Measurements from ENCODE around the gene DENND2A. TPM values are rescaled to one million over a fixed set of nuclear protein-coding genes. Genes with fewer than 3 reads are reported as not detected.
A peak's percentile ranks its signal among the peaks of the same experiment; 100 is the strongest.

The DENND2A gene
- total RNA-seq, 1 experiment from 2014 or later: 7.3 TPM

DNA sequence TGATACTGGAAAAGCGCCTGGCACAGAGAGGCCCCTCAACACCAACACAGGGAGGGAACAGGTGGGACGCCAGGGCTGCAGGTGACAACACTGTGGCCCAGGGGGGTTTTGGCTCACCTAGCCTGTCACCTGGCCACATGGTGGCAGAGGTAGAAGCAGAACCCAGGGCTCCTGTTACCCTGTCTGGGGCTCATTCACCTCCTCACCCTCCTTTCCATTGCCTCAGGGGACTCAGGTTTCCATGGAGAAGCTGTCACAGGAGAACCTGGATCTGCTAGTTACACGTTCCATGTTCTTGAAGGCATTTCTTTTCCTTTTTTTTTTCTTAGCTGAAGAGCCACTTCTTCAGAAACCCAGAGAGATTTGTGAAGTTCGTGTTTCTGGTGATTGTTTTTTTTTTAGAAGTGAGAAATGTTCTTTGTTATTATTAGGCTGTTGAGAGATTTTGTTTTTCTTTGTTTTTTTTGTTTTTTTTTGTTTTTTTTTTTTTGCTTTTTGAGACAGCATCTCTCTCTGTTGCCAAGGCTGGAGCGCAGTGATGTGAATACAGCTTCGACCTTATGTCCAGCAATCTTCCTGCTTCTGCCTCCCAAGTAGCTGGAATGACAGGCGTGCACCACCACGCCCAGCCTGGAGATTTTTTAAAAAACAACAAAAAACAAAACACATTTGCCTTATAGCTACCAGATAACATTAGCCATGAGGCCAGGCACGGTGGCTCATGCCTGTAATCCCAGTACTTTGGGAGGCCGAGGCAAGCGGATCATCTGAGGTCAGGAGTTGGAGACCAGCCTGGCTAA is 16.0 kb downstream of the DENND2A start:
- no peak overlapping the region for H3K4ac ChIP-seq (ENCODE audit: low read depth, low read length)
- Mint-ChIP-seq H3K4me1 (peaks cover 17 to 25% of the 10 kb centered on the region in 2 experiments), H3K27ac (peak overlapping the region; percentile 1 to 59 (median 31); a peak in 6 of 7 replicates), H3K27me3 (ENCODE audit: low read depth) (no peaks in the 10 kb centered on the region), H3K9me3 (no peaks in the 10 kb centered on the region), H3K36me3 (ENCODE audit: insufficient read depth in 1 of 3, low read depth in 3 of 3) (peaks cover 0 to 4% (median 0%) of the 10 kb centered on the region in 3 experiments; a peak in 1 of 7 replicates), H3K4me3 (no peak overlapping the region)
- H3K27ac ChIP-seq (ENCODE audit: insufficient read length, low read depth, low read length): no peak overlapping the region
- no peaks in the 10 kb centered on the region for H3K23me2 ChIP-seq (ENCODE audit: insufficient read length, low read depth, low read length, poor library complexity, severe bottlenecking)
- no peak overlapping the region for H2BK120ac ChIP-seq (ENCODE audit: low read depth, low read length, poor library complexity, severe bottlenecking)
- H3K4me1 ChIP-seq (ENCODE audit: insufficient read depth, low read length): peaks cover 3% of the 10 kb centered on the region; the same call in 1 of the 2 replicates
- no peak overlapping the region for H4K91ac ChIP-seq (ENCODE audit: insufficient read length, low read depth, low read length)
- no peak overlapping the region for H3K9ac ChIP-seq (ENCODE audit: extremely low read depth, insufficient read length, low read length)
- no peak overlapping the region for H4K5ac ChIP-seq (ENCODE audit: insufficient read length, low read depth, low read length)
- no peak overlapping the region for H3K14ac ChIP-seq (ENCODE audit: insufficient read depth, low read length)
- no peak overlapping the region for H3K4me2 ChIP-seq (ENCODE audit: insufficient read depth, insufficient read length, low read length)
- H3K23ac ChIP-seq (ENCODE audit: insufficient read length, low read depth, low read length): no peak overlapping the region
- no peak overlapping the region for H2AFZ ChIP-seq (ENCODE audit: low read length)
- no peaks in the 10 kb centered on the region for H3K79me2 ChIP-seq (ENCODE audit: insufficient read depth, low read length)
- DNase-seq: peak; percentile 80
- no peak overlapping the region for H3K18ac ChIP-seq (ENCODE audit: insufficient read length, low read depth, low read length)
- H3K27me3 ChIP-seq (ENCODE audit: insufficient read depth, low read length): no peaks in the 10 kb centered on the region
- no peaks in the 10 kb centered on the region for H3K9me3 ChIP-seq (ENCODE audit: control insufficient read depth, low read depth, low read length)
- WGBS (ENCODE audit: extremely low coverage, insufficient read length, low lambda C conversion rate): no CpG with 5 or more reads among the region's 11 CpGs
- H2BK20ac ChIP-seq (ENCODE audit: low read depth, low read length, poor library complexity, severe bottlenecking): no peak overlapping the region
- H2BK12ac ChIP-seq (ENCODE audit: insufficient read length, low read depth, low read length): no peak overlapping the region
- H2BK5ac ChIP-seq (ENCODE audit: insufficient read length, low read length): no peak overlapping the region
- no peaks in the 10 kb centered on the region for H3K79me1 ChIP-seq (ENCODE audit: insufficient read depth, low read depth, low read length, poor library complexity, severe bottlenecking)
- no peak overlapping the region for H2AK5ac ChIP-seq (ENCODE audit: insufficient read length, low read length)
- TF ChIP-seq, protein P1, sequence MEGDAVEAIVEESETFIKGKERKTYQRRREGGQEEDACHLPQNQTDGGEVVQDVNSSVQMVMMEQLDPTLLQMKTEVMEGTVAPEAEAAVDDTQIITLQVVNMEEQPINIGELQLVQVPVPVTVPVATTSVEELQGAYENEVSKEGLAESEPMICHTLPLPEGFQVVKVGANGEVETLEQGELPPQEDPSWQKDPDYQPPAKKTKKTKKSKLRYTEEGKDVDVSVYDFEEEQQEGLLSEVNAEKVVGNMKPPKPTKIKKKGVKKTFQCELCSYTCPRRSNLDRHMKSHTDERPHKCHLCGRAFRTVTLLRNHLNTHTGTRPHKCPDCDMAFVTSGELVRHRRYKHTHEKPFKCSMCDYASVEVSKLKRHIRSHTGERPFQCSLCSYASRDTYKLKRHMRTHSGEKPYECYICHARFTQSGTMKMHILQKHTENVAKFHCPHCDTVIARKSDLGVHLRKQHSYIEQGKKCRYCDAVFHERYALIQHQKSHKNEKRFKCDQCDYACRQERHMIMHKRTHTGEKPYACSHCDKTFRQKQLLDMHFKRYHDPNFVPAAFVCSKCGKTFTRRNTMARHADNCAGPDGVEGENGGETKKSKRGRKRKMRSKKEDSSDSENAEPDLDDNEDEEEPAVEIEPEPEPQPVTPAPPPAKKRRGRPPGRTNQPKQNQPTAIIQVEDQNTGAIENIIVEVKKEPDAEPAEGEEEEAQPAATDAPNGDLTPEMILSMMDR (conservative IDR thresholded peaks at IDR 0.05): no peak
- no peak overlapping the region for H3T11ph ChIP-seq (ENCODE audit: low read length)
- no peaks in the 10 kb centered on the region for H4K20me1 ChIP-seq (ENCODE audit: control insufficient read depth, insufficient read depth, insufficient read length)
- no peak overlapping the region for H4K8ac ChIP-seq (replicated peaks; ENCODE audit: insufficient read length, low read depth, low read length)
- no peak overlapping the region for H3K56ac ChIP-seq (ENCODE audit: insufficient read length, low read depth, low read length)
- H2BK15ac ChIP-seq (ENCODE audit: low read depth, low read length): no peak overlapping the region
